Right forelimb (tissue), 1 donor: ENCODE measurements around the gene COL20A1.

Experiments
- DNase-seq: peaks from one replicate; pipeline ENCODE4 v3.0.0-alpha.2; 2018

The COL20A1 gene

DNA sequence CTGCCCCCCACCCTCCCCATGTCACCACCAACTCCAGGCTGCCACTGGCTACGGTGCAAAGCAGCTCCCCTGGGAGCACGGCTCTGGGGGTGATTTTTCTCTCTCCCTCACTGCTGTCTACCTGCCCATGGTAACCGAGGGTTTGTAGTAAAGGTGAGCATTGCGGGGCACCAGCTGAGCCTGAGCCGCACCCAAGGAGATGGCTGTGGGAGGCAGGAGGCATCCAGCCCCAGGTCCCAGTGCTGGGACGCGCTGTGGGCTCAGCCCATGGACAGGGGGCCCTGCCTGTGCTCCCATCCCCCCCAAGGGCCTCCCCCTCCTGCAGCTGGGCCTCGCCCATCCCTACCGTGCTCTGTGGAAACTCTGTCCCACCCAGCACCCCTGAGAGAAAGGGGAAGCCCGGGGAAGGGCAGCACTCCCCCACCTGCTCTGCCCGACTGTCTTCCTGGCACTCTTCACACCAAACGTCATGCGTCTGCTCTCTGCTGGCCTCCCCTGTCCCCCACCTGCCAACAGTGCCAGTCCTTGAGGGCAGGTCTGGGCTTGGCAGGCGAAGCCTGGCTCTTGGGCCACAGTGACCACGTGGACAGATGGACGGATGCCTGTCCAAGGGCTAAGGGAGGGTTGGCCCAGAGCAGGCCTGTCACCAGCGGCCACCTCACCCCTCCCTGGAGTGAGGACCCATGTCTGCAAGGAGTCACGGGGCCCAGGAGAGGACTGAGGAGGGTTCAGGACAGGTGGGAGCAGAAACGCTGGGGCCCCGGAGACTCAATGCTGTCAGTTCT, 72.0 kb downstream of the COL20A1 start:
- DNase-seq = no peak

DNA sequence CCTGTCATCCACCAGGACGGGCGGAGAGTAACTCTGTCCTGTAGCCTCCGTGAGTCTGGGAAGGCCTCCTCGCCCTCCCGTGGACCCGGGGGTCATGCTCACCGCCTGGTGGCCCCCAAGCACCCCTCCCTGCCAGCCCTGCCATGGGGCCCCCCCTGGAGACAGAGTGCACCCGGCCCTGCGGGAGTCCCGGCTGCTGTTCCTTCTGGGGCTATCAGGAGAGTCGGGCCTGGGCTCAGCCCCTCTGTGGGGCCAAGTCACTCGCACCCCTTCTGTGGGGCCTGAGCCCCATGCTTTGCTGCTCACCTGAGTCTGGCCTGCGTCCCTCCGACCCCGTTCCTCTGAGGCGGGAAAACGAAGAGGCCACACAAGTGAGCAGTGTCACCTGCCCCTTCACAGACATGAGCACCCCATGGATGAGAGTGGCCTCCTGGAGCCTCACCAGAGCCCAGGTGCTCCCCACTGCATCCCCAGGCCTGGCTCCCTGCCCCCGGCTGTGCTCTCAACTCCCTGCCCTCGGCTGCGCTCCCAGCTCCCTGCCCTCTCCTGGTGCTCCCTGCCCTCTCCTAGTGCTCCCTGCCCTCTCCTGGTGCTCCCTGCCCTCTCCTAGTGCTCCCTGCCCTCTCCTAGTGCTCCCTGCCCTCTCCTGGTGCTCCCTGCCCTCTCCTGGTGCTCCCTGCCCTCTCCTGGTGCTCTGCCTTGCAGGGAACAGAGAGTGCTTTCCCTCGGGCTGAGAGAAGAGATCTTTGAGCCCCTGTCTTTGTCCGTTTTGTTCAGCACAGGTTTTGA, 72.8 kb downstream of the COL20A1 start:
- DNase-seq = no peak

DNA sequence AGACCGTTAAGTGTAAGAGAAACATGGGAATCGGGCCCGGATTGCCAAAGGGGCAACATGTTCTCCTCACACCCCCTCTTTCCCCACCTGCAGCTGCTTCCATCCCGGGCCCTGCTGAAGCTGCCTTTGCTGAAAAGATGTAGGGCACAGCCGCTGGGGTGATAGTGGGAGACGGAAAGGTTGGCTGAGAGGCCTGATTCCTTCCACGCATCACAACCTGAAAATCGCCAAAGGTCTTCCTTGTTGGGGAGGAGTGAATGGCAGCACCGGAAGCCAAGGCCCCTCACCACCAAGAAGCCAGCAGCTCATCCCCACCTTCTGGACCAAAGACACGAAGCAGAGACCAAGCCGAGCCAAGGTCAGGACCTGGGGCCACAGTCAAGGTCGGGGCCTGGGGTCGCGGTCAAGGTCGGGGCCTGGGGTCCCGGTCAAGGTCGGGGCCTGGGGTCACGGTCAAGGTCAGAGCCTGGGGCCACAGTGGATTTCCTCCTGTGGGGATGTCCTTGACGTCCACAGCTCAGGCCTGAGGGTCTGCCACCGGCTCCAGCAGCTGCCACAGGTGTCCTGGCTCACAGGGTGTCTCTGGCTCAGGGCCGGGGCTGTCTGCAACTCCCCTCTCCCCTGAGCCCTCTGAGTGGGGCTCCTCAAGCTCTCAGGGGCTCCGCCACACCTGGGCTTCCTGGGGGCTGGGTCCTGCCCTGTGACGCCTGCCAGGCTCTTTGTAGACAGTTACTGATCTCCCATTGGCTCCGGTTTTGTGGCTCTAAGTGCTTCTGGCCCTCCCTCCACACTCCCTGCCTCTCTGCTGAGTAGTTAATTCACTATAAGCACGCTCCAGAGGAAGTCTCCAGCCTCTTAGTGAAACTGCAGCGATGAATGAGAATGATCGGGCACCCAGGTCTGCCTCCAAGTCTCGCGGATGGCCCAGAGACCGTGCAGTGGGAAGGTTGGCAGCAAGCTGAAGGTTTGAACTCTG, 73.7 kb downstream of the COL20A1 start:
- no peak for DNase-seq

DNA sequence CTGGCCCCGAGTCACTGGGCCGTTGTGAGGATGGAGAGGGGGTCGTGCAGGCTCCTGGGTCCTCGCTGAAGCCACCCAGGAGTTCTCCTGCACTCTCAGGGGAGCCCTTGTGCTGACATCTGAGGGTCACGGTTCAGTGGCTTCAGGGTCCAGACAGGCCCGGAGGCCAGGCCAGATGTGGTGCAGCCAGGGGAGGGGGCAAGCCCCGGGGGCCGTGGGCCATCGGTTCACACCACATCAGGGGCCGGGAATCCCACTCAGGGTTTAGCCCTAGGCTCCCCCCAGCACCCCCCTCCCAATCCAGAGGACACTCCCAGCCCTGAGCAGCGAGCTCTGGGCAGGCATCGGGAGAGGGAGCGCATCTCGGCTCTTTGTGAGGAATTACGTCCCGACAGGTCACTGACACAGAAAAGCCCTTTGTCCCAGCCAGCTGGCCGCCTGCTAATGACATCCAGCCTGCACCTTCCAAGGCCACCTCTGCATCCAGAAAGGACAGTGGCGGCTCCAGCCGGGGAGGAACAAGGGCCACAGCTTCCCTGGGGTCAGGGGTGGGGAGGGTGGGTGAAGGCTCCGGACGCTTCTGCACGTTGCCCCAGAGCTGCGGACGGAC, 74.6 kb downstream of the COL20A1 start:
- DNase-seq = no peak

DNA sequence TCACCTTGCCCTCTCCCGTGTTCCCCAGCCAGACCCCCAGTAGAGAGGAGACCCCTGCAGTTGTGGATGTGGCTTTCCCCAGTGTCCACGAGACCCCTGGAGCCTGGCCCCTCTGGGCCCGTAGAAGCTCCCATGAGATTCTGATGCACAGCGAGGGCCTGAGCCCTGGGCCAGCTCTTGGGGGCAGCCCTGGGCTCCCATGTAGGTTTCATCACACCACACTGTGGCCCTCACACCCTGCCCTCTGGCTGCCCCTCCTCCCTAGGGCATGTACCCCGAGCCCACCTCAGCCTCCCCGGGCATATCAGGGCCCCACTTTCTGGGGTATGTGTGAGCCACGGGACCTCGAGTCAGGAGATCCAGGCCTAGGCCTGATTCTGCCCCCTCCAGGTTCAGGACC, 75.2 kb downstream of the COL20A1 start:
- DNase-seq = no peak

DNA sequence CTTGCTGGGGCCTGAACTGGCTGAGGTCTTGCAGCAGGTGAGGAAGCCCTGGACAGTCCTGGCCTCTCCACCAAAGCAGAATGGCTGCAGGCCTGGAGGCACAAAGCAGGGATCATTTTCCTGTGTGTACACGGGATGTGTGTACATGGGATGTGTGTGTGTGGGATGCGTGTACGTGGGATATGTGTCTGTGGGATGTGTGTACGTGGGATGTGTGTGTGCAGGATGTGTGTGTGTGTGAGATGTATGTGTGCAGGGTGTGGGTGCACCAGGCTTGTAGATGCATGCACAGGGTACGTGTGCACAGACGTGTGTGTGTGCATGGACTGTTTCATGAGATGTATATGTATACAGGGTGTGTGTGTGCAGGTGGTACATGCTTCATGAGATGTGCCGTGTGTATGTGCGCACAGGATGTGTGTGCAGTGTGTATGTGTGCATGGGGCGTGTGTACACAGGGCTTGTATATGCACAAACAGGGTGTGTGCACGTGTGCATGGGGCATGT, 76.1 kb downstream of the COL20A1 start:
- DNase-seq = no peak

DNA sequence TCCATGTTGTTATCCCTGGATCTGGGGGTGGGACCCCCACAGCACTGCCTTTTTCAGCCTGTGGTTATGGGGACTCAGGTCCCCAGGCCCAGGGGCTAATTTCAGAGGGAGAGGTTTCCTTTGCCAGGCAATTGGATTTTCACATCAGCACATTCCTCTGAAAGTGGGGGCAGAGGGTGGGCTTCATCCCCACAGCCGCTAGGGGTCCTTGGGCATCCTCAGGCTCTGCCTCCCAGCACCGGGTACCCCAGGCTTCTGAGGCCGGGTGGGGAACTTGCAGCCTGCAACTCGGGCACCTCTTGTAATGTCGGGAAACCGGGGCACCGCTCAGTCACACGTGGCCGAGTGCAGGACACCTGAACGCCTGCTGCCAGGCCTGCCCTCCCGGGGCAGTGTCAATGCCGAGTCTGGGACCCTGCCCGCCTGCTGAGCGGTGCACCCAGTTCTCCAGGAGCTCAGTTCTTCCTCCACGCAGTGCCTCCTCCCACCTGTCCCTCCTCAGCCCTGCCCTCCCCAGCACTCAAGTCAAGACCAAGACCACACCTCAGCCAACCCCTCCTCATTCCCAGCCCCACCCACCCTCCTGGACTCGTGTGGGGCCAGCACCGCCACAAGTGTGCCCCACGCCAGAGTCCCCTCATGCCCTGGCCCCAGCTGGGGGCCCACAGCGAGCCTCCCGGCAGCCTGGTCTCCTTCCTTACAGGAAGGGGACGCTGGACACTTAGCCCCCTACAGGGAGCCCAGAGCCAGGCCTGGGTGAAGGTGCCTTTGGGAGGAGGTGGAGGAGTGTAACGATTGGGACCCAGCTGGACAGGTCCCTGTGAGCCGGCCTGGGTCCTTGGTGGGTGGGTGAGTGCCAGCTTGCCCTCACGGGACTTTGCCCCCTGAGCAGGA, 77.0 kb downstream of the COL20A1 start:
- no peak for DNase-seq

DNA sequence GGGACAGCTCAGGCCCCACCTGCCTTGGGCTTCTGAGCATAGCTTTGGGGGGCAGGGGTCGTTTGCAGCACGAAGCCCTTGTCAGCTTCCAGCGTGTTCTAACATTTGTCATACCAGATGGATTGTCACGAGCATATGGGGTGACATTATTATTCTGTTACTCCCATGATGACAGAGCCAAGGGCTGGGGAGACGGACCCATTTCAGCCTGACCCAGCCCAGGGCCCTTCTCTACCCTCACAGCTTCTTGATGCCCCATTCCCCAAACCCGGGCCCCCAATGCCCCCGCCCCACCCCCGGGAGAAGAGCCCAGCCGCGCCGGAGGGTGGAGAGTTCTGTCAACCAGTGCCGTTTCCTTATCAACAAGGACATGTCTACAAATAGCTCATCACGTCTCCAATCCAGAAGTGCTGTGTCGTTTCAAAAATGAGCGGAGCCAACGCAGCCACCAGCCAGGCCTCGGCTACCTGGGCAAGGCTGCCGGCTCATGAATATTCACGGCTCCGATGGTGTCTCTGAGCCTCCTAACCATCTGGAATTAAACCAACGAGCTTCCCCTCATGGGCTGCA, 77.7 kb downstream of the COL20A1 start:
- DNase-seq = no peak

DNA sequence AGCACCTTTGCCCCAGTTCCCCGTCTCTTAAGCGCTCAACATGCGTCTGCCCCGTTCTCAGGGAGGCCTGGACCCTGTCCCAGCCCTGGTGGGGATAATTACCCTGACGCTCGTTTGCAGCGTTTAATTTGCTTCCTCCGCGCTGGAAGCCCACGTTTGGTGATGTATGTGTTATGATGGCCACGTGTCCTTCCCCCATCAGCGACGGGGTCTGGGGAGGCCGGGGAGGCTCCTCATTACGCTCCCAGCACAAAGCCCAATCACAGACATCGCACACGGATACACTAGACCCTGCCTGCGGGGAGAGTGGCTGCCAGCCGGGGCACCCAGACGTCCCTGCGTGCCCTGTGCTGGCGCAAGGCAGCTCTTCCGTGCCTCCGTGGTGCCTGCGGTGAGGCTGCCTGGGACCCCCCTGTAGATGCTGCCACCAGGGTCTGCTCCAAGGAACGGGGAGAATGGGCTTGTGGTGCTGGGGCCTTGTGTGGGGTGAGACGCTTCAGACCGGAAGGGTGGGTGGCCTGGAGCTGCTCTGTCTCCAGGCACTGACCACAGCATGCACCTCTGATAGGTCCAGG, 78.4 kb downstream of the COL20A1 start:
- no peak for DNase-seq

DNA sequence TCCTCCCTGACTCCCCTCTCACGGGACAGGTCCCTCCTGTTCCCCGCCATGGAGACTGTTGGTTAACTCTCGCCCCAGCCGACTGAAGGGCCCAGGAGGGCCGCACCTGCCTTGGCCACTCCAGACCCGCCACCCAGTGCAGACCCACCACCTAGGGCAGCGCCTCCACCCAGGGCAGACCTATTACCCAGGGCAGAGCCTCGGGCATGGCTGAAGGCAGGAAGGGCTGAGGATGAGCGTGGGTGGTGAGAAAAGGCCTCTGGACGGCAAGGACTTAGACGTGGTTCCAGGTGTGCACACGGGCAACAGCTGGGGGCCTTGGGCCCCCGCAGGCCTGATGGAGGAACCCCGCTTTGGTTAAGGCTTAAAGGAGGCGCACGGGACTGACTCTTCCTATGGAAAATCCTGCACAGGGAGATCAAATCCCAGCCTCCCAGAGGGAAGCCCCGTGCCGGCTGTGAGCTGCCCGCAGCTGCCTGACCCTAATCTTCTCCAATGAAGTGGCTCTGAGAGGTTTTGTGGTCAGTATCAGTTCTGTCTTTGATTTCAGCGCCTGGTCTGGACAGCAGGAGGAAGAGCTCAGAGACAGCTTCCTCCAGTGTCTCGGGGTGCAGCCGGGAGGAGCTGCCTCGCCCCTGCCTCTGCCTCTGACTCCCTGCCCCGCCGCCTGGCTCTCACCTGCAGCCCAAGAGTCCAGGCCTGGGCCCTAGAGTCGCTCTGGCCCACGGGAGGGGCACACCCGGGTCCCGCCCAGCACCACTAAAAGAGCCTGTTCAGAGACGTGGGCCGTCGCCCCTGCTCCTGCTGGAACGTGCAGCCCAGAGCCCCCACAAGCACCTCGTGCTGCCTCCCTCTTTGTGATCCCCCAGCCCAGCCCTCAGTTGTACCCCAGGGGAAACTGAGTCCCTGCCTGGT, 80.2 kb downstream of the COL20A1 start:
- DNase-seq = no peak

DNA sequence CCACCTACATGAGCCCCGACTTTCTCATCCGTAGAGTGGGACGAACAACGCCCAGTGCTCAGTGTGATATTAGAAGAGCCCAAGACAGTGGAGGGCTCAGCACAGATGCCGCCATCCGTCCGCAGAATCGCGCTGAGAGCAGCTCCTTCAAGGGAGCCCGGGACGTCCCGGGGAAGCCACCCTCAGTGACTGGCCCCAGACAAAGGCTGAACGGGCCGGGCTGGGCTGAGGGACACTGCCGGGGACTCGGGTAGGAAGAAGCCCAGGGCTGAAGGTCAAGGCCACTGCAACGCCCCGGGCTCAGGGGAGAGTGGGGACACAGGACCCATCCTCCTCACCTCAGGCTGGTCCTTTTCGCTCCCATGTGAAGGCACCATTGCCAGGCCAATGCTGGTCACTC, 81.0 kb downstream of the COL20A1 start:
- no peak for DNase-seq

DNA sequence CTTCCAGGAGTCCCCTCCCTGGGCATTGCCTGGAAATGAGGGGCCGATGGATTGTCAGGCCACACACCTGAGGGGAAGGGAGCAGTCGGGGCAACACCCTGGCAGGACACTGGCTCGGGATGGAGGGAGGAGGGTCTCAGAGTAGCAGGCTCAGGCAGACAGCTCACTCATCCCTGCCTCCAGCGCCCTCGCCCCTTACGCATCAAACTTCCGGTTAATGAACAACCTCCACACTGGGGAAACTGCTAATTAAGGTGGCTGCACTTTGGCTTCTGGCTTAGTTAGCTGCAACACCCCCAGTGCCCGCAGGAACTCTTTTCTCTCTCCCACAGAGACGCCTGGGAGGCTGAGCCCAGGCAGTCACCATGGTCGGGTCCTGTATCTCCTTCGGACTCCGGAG, 81.5 kb downstream of the COL20A1 start:
- no peak for DNase-seq

DNA sequence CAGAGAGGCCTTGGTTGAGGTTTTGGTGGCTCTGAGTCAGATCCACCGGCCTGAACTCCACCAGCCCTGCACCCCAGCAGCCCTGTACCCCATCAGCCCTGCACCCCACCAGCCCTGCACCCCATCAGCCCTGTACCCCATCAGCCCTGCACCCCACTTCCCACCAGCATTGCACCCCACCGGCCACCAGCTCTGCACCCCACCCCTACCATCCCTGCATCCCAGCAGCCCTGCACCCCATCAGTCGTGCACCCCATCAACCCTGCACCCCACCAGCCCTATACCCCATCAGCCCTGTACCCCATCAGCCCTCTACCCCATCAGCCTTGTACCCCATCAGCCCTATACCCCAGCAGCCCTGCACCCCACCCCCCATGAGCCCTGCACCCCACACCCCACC, 82.5 kb downstream of the COL20A1 start:
- DNase-seq = no peak

DNA sequence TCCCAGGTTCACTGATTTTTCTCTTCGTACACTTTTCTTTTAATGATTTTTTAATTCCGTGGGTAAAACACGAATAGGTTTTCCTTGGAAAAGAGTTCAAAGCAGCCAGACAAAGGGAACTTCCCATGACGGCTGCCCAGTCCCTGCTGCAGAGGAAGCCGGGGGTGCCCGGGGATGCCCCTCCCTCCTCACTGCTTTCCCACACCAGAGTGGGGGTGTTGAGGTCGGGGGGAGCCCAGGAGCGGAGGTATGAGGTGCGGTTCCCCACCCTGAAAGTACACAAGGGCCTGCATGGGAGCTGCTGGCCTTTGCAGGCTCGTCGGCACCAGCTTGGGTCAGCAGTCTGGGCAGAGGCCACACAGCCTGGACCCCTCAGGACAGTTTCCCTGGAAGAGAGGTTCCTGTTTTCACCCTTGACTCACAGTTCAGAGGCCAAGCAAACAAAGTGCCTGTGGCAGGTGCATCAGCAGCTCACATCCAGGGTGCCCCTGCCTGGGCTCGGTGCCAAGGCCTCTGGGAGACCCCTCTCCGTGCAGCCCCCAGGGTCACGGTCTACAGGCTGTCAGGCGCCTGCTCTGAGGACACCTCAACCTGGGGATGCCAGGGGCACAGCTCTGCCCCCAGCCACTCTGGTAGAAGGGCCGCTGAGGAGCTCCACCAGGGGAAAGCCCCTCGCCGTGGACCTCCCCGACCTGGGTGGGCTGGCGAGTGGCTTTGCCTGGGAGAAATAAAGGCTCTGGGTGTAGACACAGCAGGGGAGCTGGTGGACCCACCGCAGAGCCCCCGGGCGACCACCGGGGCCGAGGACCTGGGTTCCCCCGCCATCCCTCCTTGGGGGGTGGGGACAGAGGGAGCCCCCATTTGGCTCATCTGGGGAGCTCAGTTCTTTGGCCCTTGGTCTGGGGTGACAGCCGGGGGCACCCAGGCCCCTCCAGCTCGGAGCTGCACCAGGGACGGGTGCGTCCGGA, 83.6 kb downstream of the COL20A1 start:
- no peak for DNase-seq

DNA sequence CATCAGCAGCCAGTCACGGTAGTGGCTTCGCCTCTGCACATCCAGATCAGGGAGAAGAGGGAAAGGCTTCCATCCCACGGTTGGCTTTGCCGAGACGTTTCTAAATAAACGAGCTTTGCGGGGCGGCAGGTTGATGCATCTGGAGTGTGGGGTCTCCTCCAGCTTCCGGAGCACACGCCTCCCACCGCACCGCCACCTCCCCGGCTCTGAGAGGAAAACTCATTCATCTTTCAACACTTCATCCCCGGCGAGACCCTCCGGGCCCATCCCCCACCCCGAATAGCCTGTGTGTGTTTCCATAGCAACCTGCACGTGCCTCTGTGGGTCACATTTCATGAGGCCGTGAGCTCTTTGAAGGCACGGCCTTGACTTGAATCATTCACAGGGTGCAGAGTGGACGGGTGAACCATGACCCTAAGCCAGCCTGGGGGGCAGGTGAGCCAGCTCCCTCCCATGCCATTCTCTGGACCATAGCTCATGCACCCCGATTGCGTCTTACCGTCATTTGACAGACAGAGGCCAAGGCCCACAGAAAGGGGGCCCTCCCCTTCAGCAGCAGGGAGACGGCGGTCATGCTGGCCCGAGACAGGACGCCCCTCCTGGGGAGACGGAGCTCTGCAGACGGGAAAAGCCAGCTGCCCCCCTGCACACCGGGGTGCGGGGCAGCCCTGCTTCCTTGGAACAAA, 84.4 kb downstream of the COL20A1 start:
- DNase-seq = no peak

DNA sequence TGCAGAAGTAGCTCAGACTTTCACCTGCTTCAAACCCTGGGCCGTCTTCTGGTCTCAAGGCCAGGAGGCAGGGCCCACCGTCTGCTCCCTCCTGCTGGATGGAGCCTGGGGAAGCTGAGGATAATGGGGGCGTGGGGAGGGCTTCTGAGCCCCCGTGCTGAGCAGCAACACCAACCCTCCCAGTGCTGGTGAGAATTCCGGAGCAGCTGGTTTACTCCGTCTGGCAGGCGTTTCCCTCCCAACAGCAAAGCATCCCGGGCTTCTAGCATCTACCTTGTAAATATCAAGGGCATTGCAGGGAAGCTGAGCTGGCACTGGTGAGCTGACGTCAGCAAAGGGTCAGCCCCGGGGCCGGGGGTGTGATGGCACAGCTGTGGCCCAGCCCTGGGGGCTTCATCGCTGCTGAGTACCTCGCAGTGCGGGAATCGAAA, 85.0 kb downstream of the COL20A1 start:
- DNase-seq = no peak

DNA sequence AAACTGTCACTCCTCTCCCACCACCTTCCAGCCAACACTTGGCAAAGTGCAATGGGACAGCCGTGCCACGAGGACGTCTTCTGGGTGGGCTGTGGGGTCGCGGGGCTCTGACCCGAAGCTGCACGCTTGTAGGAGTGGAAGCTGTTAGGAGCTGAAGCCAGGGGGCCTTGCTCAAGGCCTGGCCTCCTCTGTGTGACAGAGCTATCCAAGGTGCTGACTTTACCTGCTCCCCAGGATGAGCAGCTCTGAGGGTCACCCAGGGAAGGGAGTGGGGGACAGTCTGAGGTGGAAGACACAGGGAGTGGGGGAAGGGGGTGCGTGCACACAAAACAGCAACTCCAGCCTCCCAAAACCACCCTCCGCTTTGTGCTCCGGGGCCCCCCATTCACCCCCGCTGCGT, 85.6 kb downstream of the COL20A1 start:
- DNase-seq = no peak

DNA sequence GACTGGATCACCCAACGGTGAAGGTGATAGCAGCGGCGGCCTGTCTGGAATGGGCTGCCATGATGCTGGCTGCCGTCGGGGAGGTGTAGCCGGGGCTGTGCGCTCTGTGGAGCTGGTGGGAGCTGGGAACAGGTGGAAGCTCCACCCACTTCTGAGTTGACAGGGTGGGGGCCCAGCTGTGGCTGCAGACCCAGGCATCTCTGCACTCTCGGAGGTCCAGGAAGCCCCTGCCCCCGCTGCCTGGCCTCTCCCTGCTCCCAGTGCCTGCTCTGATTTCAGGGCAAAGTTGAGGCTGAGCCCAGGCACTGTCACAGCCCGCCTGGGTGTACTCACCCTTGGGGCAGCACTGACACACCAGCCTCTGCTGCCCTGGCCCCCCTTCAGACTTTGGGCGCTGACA, 86.3 kb downstream of the COL20A1 start:
- no peak for DNase-seq
